Activated CD8-positive, alpha-beta memory T cell treated with anti-CD3 and anti-CD28 coated beads, Interleukin-2, amount 50 U/mL, for 1 hour (primary cell): Measurements from ENCODE around the gene CLEC4E.
"Not testable (repeated sequence)": the region's sequence is repeated elsewhere in the genome, so short reads cannot be mapped to it uniquely, and the experiment has no call there.

ENCODE experiments used
- DNase-seq: peaks from one replicate; pipeline ENCODE4 v3.0.0-alpha.2; 2020; ENCODE audit errors: extremely low read depth

Gene CLEC4E, protein sequence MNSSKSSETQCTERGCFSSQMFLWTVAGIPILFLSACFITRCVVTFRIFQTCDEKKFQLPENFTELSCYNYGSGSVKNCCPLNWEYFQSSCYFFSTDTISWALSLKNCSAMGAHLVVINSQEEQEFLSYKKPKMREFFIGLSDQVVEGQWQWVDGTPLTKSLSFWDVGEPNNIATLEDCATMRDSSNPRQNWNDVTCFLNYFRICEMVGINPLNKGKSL

GRCh38 chr12:8540831-8541230 lies at the start of gene CLEC4E:
CLEC4E (minus strand) TSS chr12:8540905; CDS start chr12:8540797, 108 bp downstream.
- DNase-seq: not testable (repeated sequence)

DNA sequence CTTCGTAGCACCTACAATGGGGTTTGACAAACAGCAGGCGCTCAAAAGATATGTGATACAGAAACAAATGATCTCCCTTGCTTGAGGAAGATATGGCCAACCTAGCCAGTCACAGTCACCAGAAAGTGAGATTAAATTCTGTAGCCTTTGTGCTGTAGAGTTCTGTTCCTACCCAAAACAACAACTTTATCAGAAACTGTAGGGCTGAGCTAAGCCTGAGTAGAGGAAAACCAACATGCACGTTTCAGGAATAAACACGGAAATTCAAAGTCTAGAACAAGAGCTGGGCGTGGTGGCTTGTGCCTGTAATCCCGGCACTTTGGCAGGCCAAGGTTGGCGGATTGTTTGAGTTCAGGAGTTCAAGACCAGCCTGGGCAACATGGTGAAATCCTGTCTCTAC lies 49.0 kb upstream of the CLEC4E start:
- no peak for DNase-seq

- DNase-seq: not testable (repeated sequence)
Observed at GRCh38 chr12:8584478-8584877, 43.8 kb upstream of the CLEC4E start.

DNA sequence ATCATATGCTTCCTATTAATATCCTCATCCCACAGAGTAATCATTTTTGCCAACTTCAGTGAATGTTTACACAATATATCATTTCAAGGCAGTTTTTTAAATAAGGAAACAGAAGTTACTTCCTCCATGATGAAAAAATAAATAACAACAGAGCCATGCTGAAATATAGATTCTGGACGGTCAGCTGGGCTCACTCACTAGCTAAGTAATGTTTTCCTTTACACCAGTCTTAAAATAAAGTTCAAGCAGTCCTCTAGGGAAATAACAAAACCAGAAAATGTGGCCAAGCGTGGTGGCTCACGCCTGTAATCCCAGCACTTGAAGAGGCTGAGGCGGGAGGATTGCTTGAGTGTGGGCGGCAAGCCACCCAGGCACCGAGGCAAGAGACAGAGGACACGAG lies 43.3 kb upstream of the CLEC4E start:
- DNase-seq: no peak

GRCh38 chr12:8581098-8581784 lies 40.5 kb upstream of the CLEC4E start:
- DNase-seq: no peak

GRCh38 chr12:8577879-8578278 lies 37.2 kb upstream of the CLEC4E start:
- no peak for DNase-seq

- DNase-seq: no peak
Observed at GRCh38 chr12:8572507-8572906, 31.8 kb upstream of the CLEC4E start.

DNA sequence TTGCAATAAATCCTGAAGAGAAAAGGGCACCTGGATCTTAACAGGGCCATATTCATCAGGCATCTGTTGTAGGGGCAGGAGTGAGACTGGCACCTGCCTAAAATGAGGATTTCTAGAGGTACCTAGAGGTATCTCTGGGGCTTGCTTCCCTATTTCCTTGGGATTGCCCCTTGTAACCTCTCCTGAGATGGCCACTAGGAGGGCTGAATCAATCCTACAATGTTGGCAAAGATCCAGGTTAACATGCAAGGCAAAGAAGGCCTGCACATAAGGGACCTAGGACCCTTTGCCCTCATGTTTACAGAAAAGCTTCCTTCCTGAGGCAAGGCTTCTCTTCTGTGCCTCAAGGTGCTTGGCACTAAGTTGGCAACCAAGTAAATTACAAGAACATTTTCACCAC lies 25.8 kb upstream of the CLEC4E start:
- DNase-seq: no peak

GRCh38 chr12:8566052-8566451 lies 25.3 kb upstream of the CLEC4E start:
- not testable (repeated sequence) for DNase-seq

DNA sequence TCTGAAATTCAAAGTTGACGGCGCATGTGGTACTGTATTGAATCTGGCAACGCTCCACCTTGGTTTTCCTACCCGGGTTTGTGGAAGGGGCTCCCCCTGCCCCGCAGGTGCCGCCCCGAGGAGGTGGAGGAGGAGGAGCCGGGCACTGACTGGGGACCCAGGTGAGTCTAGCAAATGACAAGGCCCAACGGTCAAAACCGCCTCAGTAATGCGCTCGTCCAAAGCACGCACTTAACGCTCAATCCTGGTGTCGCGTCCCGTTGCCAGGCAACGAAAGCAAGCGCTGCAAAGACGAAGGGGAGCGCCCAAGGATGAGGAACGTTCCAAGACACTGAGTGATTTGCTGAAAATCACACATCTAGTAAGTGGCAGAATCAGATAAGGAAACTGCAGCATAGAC lies 24.0 kb upstream of the CLEC4E start:
- DNase-seq: no peak

GRCh38 chr12:8563356-8563755 lies 22.7 kb upstream of the CLEC4E start:
- no peak for DNase-seq

GRCh38 chr12:8562310-8562709 lies 21.6 kb upstream of the CLEC4E start:
- no peak for DNase-seq

DNA sequence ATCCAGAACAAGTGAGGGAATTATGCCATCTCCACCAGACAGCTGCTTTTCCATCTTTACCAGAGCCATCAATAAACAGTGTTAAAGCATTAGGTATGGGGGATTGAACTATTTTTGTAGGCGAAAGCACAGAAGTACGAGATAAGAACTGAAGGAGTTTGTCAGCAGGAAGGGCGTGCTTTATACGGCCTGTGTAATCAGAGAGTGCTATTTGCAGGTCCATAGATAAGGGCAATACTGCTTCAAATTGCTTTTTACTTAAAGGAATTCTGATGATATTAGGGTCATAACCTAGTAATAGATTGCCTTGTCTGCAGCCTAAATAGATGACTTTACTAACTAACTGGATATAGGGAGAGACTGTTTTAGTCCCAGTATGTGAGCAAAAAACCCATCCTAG lies 20.3 kb upstream of the CLEC4E start:
- no peak for DNase-seq

- DNase-seq: no peak
Observed at GRCh38 chr12:8559676-8560075, 19.0 kb upstream of the CLEC4E start.

DNA sequence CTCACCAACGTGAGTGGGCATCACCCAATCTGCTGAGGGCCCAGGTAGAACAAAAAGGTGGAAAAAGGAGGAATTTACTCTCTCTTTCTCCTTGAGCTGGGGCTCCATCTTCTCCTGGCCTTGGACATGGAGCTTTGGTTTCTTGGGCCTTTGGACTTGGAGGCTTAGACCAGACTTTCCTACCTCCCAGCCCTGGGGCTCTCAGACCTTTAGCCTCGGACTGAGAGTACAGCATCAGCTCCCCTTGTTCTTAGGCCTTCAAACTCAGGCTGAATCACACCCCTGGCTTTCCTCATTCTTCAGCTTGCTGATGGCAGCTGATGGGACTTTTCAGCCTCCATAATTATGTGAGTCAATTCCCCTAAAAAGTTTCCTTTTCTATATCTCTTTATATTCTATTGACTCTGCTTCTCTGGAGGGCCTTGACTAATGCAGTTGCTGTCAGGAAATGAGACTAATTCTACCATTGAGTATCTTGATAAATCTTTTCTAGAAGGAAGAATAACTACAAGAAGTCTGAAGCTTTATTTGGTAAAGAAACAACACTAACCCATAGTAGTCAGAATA lies 15.9 kb upstream of the CLEC4E start:
- DNase-seq: no peak

DNA sequence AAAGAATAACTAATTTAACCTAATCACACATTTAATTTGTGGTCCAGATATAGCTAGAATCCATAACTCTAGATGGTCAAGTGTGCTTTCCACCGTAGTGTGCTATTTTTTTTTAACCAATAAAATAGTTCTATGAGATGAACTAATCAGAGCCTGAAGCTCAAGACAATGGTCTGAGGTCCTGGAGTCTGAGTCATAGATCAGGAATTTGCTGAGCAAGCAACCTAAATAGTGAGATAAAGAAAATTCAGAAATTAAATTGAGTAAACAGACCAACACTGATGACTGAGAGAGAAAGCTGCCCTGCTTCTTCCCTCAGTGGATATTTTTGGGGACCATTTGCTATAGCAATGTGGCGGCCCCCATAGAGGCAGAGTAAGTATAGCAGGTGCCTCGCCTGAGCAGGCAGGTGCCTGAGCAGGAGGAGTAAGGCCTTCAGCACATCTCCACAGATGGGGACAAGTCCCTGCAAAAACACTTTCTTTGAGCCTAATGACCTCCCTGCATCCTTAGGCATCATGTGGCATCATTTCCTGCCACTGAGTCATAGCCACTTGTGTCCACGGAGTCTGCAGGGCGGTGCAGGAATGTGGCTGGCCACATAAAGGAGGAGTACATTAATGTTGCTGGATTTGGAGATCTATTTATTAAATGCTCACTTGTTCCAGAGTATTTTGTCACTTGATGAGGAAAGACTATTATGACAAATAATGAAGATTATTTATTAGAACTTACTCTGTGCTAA lies 13.9 kb upstream of the CLEC4E start:
- DNase-seq: no peak

GRCh38 chr12:8553088-8553627 lies 12.5 kb upstream of the CLEC4E start:
- no peak for DNase-seq

GRCh38 chr12:8549381-8549780 lies 8.7 kb upstream of the CLEC4E start:
- DNase-seq: no peak

- no peak for DNase-seq
Observed at GRCh38 chr12:8548192-8548591, 7.5 kb upstream of the CLEC4E start.

GRCh38 chr12:8547645-8548044 lies 6.9 kb upstream of the CLEC4E start:
- DNase-seq: no peak

DNA sequence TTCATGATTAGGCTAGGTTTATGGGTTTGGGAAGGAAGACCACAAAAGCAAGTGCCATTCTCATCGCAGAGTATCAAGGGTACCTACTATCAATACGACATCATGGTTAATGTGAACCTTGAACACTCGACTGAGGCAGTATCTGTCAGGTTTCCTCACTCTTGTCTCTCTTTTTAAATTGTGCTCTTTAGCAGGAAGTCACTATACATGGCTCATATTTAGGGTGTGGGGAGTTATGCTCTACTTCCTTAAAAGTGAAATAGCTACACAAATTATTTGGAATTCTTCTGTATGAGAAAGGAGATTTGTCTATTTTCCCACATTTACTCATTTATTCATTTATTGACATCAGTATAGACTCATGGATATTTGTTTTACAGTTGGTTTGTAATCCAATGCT lies 5.9 kb upstream of the CLEC4E start:
- no peak for DNase-seq

GRCh38 chr12:8544295-8544694 lies 3.6 kb upstream of the CLEC4E start:
- peak; percentile 45 for DNase-seq
